GM12878 (cell line): ENCODE data around the gene SPAG6.

Experiments
- FOS ChIP-seq: IDR thresholded peaks from 3 replicates; pipeline ENCODE4 v1.6.1; 2011; ENCODE audit warnings: borderline replicate concordance; ENCODE audit not compliant: insufficient read length; ENCODE audit errors: extremely low read depth
- NFXL1 ChIP-seq: fragments of 450-650 bp; IDR thresholded peaks from 2 replicates; pipeline ENCODE4 v1.6.1; 2017; ENCODE audit warnings: antibody characterized with exemption, mild to moderate bottlenecking, borderline replicate concordance
- NR2C2 ChIP-seq: IDR thresholded peaks from 2 replicates; pipeline ENCODE4 v1.6.1; 2011; ENCODE audit warnings: borderline replicate concordance, low read depth; ENCODE audit not compliant: control insufficient read depth, insufficient read length
- SP1 ChIP-seq: IDR thresholded peaks from one replicate; pipeline ENCODE4 v1.6.1; 2011; ENCODE audit warnings: low read depth, low read length
- ZNF24 ChIP-seq: fragments of 450-650 bp; IDR thresholded peaks from 2 replicates; pipeline ENCODE4 v1.6.1; 2017; ENCODE audit warnings: antibody characterized with exemption, mild to moderate bottlenecking

DNA sequence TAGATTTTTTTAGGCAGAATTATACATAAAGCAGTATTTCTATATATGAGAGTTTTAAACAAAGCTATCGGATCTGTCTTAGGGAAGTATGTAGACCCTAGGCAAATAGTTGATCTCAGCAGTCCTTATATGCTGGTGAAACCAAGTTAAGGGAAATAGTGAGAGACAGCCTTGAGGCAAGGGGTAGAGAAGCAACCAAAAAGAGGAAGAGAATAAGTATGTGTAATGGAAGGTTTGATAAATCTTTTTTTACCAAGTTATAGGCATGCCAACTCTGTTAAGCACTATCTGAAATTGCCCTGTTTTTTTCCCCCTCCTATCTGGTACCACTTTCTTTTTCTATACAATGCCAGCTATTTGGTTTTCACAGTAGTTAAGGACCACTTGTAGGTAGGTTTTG, 19.9 kb downstream of the SPAG6 start:
- TF ChIP-seq FOS (no peak), NFXL1 (no peak), NR2C2 (no peak), SP1 (no peak), ZNF24 (no peak)
